H9 (cell line): ENCODE data around the gene ZNF280A. TPM values are rescaled to one million over a fixed set of nuclear protein-coding genes. Genes with fewer than 3 reads are reported as not detected.

Experiments used
- DNase-seq: peaks from one replicate; pipeline ENCODE4 v3.0.0-alpha.2; 2017
- H2AFZ ChIP-seq: one replicate; pipeline ENCODE4 v1.6.1; 2013; ENCODE audit warnings: mild to moderate bottlenecking, low read length, control low read depth, moderate library complexity
- H2AK5ac ChIP-seq: 2 replicates; pipeline ENCODE4 v1.6.1; 2013; ENCODE audit warnings: low read length, control low read depth, mixed read lengths; ENCODE audit not compliant: insufficient read length
- H2BK120ac ChIP-seq: one replicate; pipeline ENCODE4 v1.6.1; 2013; ENCODE audit warnings: low read depth, mild to moderate bottlenecking, low read length, control low read depth, inconsistent platforms; ENCODE audit not compliant: poor library complexity, severe bottlenecking
- H2BK12ac ChIP-seq: 2 replicates; pipeline ENCODE4 v1.6.1; 2013; ENCODE audit warnings: low read length, control low read depth, mixed read lengths, low read depth; ENCODE audit not compliant: insufficient read length
- H2BK15ac ChIP-seq: 2 replicates; pipeline ENCODE4 v1.6.1; 2013; ENCODE audit warnings: low read depth, low read length, control low read depth
- H2BK20ac ChIP-seq: one replicate; pipeline ENCODE4 v1.6.1; 2013; ENCODE audit warnings: low read depth, mild to moderate bottlenecking, low read length, control low read depth, inconsistent platforms; ENCODE audit not compliant: poor library complexity, severe bottlenecking
- H2BK5ac ChIP-seq: 2 replicates; pipeline ENCODE4 v1.6.1; 2013; ENCODE audit warnings: low read length, control low read depth, mixed read lengths; ENCODE audit not compliant: insufficient read length
- H3K14ac ChIP-seq: 2 replicates; pipeline ENCODE4 v1.6.1; 2013; ENCODE audit warnings: low read length, control low read depth; ENCODE audit not compliant: insufficient read depth
- H3K18ac ChIP-seq: 2 replicates; pipeline ENCODE4 v1.6.1; 2013; ENCODE audit warnings: low read depth, mild to moderate bottlenecking, mixed read lengths, low read length, control low read depth; ENCODE audit not compliant: insufficient read length
- H3K23ac ChIP-seq: 2 replicates; pipeline ENCODE4 v1.6.1; 2013; ENCODE audit warnings: low read length, control low read depth, mixed read lengths, low read depth; ENCODE audit not compliant: insufficient read length
- H3K23me2 ChIP-seq: 2 replicates; pipeline ENCODE4 v1.6.1; 2013; ENCODE audit warnings: low read depth, mild to moderate bottlenecking, mixed read lengths, low read length, control low read depth; ENCODE audit not compliant: insufficient read length, poor library complexity, severe bottlenecking
- H3K27ac ChIP-seq: 2 replicates; pipeline ENCODE4 v1.5.1; 2013; ENCODE audit warnings: low read length, control low read depth, mixed read lengths, low read depth; ENCODE audit not compliant: insufficient read length
- H3K27me3 ChIP-seq: 2 replicates; pipeline ENCODE4 v1.6.1; 2013; ENCODE audit warnings: low read length, control low read depth, inconsistent platforms; ENCODE audit not compliant: insufficient read depth
- H3K4ac ChIP-seq: 2 replicates; pipeline ENCODE4 v1.6.1; 2013; ENCODE audit warnings: low read depth, mild to moderate bottlenecking, control low read depth, inconsistent platforms, low read length, moderate library complexity
- H3K4me1 ChIP-seq: 2 replicates; pipeline ENCODE4 v1.6.1; 2013; ENCODE audit warnings: low read length, control low read depth, inconsistent platforms; ENCODE audit not compliant: insufficient read depth
- H3K4me2 ChIP-seq: 2 replicates; pipeline ENCODE4 v1.6.1; 2013; ENCODE audit warnings: low read length, control low read depth, mixed read lengths; ENCODE audit not compliant: insufficient read length, insufficient read depth
- H3K56ac ChIP-seq: 2 replicates; pipeline ENCODE4 v1.6.1; 2013; ENCODE audit warnings: low read depth, mild to moderate bottlenecking, mixed read lengths, low read length, control low read depth; ENCODE audit not compliant: insufficient read length
- H3K79me1 ChIP-seq: 2 replicates; pipeline ENCODE4 v1.6.1; 2013; ENCODE audit warnings: low read depth, mild to moderate bottlenecking, moderate library complexity, low read length, control low read depth, inconsistent platforms; ENCODE audit not compliant: insufficient read depth, poor library complexity, severe bottlenecking
- H3K79me2 ChIP-seq: 2 replicates; pipeline ENCODE4 v1.6.1; 2013; ENCODE audit warnings: low read length, control low read depth, inconsistent platforms; ENCODE audit not compliant: insufficient read depth
- H3K9ac ChIP-seq: 2 replicates; pipeline ENCODE4 v1.6.1; 2013; ENCODE audit warnings: low read length, control low read depth, mixed read lengths; ENCODE audit not compliant: insufficient read length; ENCODE audit errors: extremely low read depth
- H3K9me3 ChIP-seq: one replicate; pipeline ENCODE4 v1.6.1; 2013; ENCODE audit warnings: low read depth, low read length, inconsistent platforms; ENCODE audit not compliant: control insufficient read depth
- H3T11ph ChIP-seq: one replicate; pipeline ENCODE4 v1.6.1; 2013; ENCODE audit warnings: mild to moderate bottlenecking, low read length, control low read depth, inconsistent platforms
- H4K20me1 ChIP-seq: one replicate; pipeline ENCODE4 v1.6.1; 2013; ENCODE audit not compliant: control insufficient read depth, insufficient read length, insufficient read depth
- H4K5ac ChIP-seq: 2 replicates; pipeline ENCODE4 v1.6.1; 2013; ENCODE audit warnings: low read depth, mild to moderate bottlenecking, mixed read lengths, low read length, control low read depth; ENCODE audit not compliant: insufficient read length
- H4K8ac ChIP-seq: replicated peaks from 2 replicates; pipeline ENCODE4 v1.6.1; 2013; ENCODE audit warnings: low read length, control low read depth, mixed read lengths, low read depth; ENCODE audit not compliant: insufficient read length
- H4K91ac ChIP-seq: 2 replicates; pipeline ENCODE4 v1.6.1; 2013; ENCODE audit warnings: low read depth, mild to moderate bottlenecking, moderate library complexity, mixed read lengths, low read length, control low read depth; ENCODE audit not compliant: insufficient read length
- H3K27ac Mint-ChIP-seq, 3 experiments: 2 replicates in 2 of 3; 3 replicates in 1 of 3; pipeline ENCODE4 v1.8.0; 2020 to 2021; ENCODE audit warnings: mixed read lengths in 3 of 3, mild to moderate bottlenecking in 1 of 3, moderate library complexity in 1 of 3
- H3K27me3 Mint-ChIP-seq: 2 replicates; pipeline ENCODE4 v1.8.0; 2021; ENCODE audit warnings: low read depth, mild to moderate bottlenecking, moderate library complexity, mixed read lengths
- H3K36me3 Mint-ChIP-seq, 3 experiments: 2 replicates in 2 of 3; 3 replicates in 1 of 3; pipeline ENCODE4 v1.8.0; 2020 to 2021; ENCODE audit warnings: low read depth in 3 of 3, mixed read lengths in 3 of 3; ENCODE audit not compliant: insufficient read depth in 1 of 3
- H3K4me1 Mint-ChIP-seq, 2 experiments: 2 replicates each; pipeline ENCODE4 v1.8.0; 2020; ENCODE audit warnings: mixed read lengths in 2 of 2
- H3K4me3 Mint-ChIP-seq, 2 experiments: 2 replicates in 1 of 2; 3 replicates in 1 of 2; pipeline ENCODE4 v1.8.0; 2020 to 2021; ENCODE audit warnings: mild to moderate bottlenecking in 2 of 2, mixed read lengths in 2 of 2, moderate library complexity in 1 of 2
- H3K9me3 Mint-ChIP-seq, 2 experiments: 2 replicates in 1 of 2; 3 replicates in 1 of 2; pipeline ENCODE4 v1.8.0; 2020; ENCODE audit warnings: mild to moderate bottlenecking in 2 of 2, mixed read lengths in 2 of 2, moderate library complexity in 1 of 2
- CTCF ChIP-seq: fragments of 200-600 bp; sonication (generic); conservative IDR thresholded peaks from 3 replicates; pipeline ENCODE4 v1.8.0; 2021; ENCODE audit warnings: antibody characterized with exemption, mild to moderate bottlenecking
- WGBS: extraction: QIAGEN DNeasy Blood & Tissue Kit; methylation state at CpG from one replicate; pipeline ENCODE4 v1.1.7; 2013; ENCODE audit warnings: missing lambda C conversion rate, low lambda C conversion rate, mixed read lengths; ENCODE audit not compliant: insufficient read length; ENCODE audit errors: extremely low coverage; 5-methylcytosine and 5-hydroxymethylcytosine counted together
- total RNA-seq: library from RNA; stranded (reverse); gene quantifications from 2 replicates; pipeline ENCODE4 v1.2.1, GENCODE V29; 2021

The ZNF280A gene
- total RNA-seq, 1 experiment from 2014 or later: 0.13 TPM

- no peak for DNase-seq
- H3K4me3 Mint-ChIP-seq: no peak overlapping the region
These were observed 36.0 kb downstream of the ZNF280A start for GRCh38 chr22:22484023-22484422.

More at GRCh38 chr22:22484023-22484422, 36.0 kb downstream of the ZNF280A start:
- Histone ChIP-seq H3K4me2 (no peak overlapping the region), H2BK120ac (no peak overlapping the region), H3K18ac (no peak overlapping the region), H3K79me1 (no peaks in the 10 kb centered on the region), H3K23ac (no peak overlapping the region), H3K9me3 (no peaks in the 10 kb centered on the region), H4K5ac (no peak overlapping the region), H3K79me2 (no peaks in the 10 kb centered on the region), H3K4ac (no peak overlapping the region), H4K8ac (no peak overlapping the region), H2BK15ac (no peak overlapping the region), H2BK12ac (no peak overlapping the region), H4K20me1 (no peaks in the 10 kb centered on the region), H3K14ac (no peak overlapping the region), H2AFZ (no peak overlapping the region), H3K27me3 (no peaks in the 10 kb centered on the region; the same call in 1 of the 2 replicates), H3K27ac (no peak overlapping the region), H3K4me1 (no peaks in the 10 kb centered on the region), H3K23me2 (no peaks in the 10 kb centered on the region), H2AK5ac (no peak overlapping the region), H2BK5ac (no peak overlapping the region), H3T11ph (no peak overlapping the region), H3K9ac (no peak overlapping the region), H3K56ac (no peak overlapping the region), H2BK20ac (no peak overlapping the region), H4K91ac (no peak overlapping the region)
- no peak for TF ChIP-seq CTCF
- H3K27me3 Mint-ChIP-seq: peaks cover 66% of the 10 kb centered on the region
- H3K9me3 Mint-ChIP-seq: no peaks in the 10 kb centered on the region
- H3K36me3 Mint-ChIP-seq: peaks cover 25 to 35% (median 25%) of the 10 kb centered on the region in 3 experiments; a peak in 6 of 7 replicates
- no CpG with 5 or more reads among the region's 11 CpGs for WGBS
- peaks cover 0 to 2% of the 10 kb centered on the region in 2 experiments; a peak in 2 of 4 replicates for H3K4me1 Mint-ChIP-seq
- no peak overlapping the region for H3K27ac Mint-ChIP-seq
